Tibial nerve (tissue), 4 donors: ENCODE results near the gene LMNTD1. TPM values are rescaled to one million over a fixed set of nuclear protein-coding genes. Genes with fewer than 3 reads are reported as not detected.

ENCODE experiments used
- DNase-seq, 2 donors: peaks; one replicate each; pipeline ENCODE4 v3.0.0-alpha.2; 2019; ENCODE audit warnings: low spot score in 2 of 2
- H3K27ac ChIP-seq, 4 donors: fragments of 200-600 bp; sonication (generic) in 3 of 4; one replicate each; pipeline ENCODE4 v1.5.1; 2017 to 2019; ENCODE audit warnings: mild to moderate bottlenecking in 1 of 4
- H3K27me3 ChIP-seq, 2 donors: fragments of 200-600 bp; sonication (generic) in 1 of 2; one replicate each; pipeline versions ENCODE4 v1.5.1 to v1.6.0; 2017 to 2019
- H3K36me3 ChIP-seq, 3 donors: fragments of 200-600 bp; sonication (generic); one replicate each; pipeline ENCODE4 v1.5.1; 2018 to 2019
- H3K4me1 ChIP-seq, 4 donors: fragments of 200-600 bp; sonication (generic) in 3 of 4; one replicate each; pipeline ENCODE4 v1.5.1; 2017 to 2019
- H3K4me3 ChIP-seq, 4 donors: fragments of 200-600 bp; sonication (generic) in 3 of 4; one replicate each; pipeline ENCODE4 v1.5.1; 2017 to 2019; ENCODE audit warnings: mild to moderate bottlenecking in 1 of 4, moderate library complexity in 1 of 4
- H3K9me3 ChIP-seq, 4 donors: fragments of 200-600 bp; sonication (generic) in 3 of 4; one replicate each; pipeline ENCODE4 v1.5.1; 2017 to 2019
- CTCF ChIP-seq, 5 experiments: fragments of 200-600 bp in 3 of 5; fragments of 450-650 bp in 2 of 5; sonication (generic) in 3 of 5; IDR thresholded peaks; one replicate each; pipeline ENCODE4 v1.5.1; 2016 to 2019; ENCODE audit warnings: antibody characterized with exemption in 5 of 5, mild to moderate bottlenecking in 3 of 5, moderate library complexity in 2 of 5
- EP300 ChIP-seq, 2 donors: sonication (generic); formaldehyde crosslinking; IDR thresholded peaks; one replicate each; pipeline ENCODE4 v1.6.1; 2017; ENCODE audit warnings: antibody characterized with exemption in 2 of 2, mild to moderate bottlenecking in 1 of 2
- POLR2A ChIP-seq, 2 donors: fragments of 450-650 bp; IDR thresholded peaks; one replicate each; pipeline ENCODE4 v1.6.1; 2017; ENCODE audit warnings: antibody characterized with exemption in 2 of 2, mild to moderate bottlenecking in 2 of 2, moderate library complexity in 2 of 2
- WGBS, 2 donors: methylation state at CpG; one replicate each; pipeline ENCODE4 v1.1.5; 2018; 5-methylcytosine and 5-hydroxymethylcytosine counted together
- total RNA-seq, 4 donors: library from RNA; depleted of rRNA; stranded (reverse); fragments of >200 nt; gene quantifications; one replicate each; pipeline ENCODE4 v1.1.0, GENCODE V29; 2016

LMNTD1 gene
- total RNA-seq, 4 donors from 2014 or later = not detected

DNA sequence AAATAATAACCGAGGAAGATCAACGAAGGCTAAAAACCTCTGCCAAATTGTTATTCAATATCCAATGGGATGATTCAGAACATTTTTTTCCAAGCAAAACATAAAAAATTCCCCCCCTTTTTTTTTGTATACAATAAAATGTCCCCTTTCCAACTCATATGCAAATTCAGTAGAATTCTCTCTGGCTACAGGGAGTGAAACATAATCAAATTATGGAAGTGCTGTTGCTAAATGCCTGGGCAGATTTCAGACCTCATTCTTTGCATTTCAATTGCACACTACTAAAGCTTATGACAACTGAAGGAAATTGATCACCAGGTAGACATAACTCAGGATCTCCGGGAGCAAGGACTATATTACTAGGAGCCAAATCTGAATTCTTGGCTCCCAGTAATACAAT, 51.0 kb downstream of the LMNTD1 start:
- no peak overlapping the region for H3K4me3 ChIP-seq
- no peaks in the 10 kb centered on the region for H3K4me1 ChIP-seq
- H3K9me3 ChIP-seq = peaks cover 0 to 18% (median 0%) of the 10 kb centered on the region in 4 donors
- 72 to 82% methylated on average over 3 of the region's 3 CpGs for WGBS, 2 donors
- TF ChIP-seq EP300 (IDR thresholded peaks at IDR 0.05) = no peak
- no peak for TF ChIP-seq POLR2A (IDR thresholded peaks at IDR 0.05)
- no peak for TF ChIP-seq CTCF (IDR thresholded peaks at IDR 0.05)
- no peak overlapping the region for H3K27ac ChIP-seq
- no peaks in the 10 kb centered on the region for H3K27me3 ChIP-seq
- DNase-seq = no peak
- H3K36me3 ChIP-seq = no peaks in the 10 kb centered on the region

DNA sequence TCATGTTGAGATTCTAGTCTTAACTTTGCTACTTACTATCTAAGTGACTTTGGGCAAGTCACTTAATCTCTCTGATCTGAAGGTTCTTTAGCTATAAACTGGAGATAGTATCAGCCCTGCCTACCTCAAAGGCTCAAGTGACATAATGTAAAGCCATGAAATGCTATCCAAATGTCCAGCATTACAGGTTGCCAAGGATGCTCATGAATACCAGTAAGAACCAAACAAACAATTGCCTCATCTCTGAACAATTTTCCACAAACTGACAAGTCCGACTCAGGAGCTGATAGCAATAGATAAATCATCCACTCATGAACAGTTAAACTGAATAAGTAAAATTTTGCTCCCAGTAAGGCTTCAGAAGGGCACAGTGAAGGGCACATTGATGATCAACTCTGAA, 51.5 kb downstream of the LMNTD1 start:
- DNase-seq = no peak
- WGBS, 2 donors = 35 to 53% methylated on average over 1 of the region's 1 CpG
- TF ChIP-seq EP300 (IDR thresholded peaks at IDR 0.05) (no peak), POLR2A (IDR thresholded peaks at IDR 0.05) (no peak), CTCF (IDR thresholded peaks at IDR 0.05) (no peak)

DNA sequence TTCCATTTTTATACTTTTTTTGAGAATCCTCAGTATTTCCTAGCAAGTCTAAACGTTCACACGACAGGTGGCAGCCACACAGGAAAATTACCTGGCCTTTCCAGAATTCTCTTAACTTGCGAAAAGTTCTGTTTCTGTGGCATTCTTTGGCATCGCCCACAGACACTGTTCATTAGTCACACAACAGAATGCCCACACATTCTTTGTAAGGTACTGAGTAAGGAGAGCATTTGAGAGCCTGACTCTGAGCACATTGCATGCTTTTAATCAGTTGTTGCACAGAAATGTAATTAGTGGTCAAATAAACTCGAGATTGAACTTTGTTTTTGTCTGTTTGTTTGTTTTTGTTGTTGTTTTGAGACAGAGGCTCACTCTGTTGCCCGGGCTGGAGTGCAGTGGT, 52.4 kb downstream of the LMNTD1 start:
- WGBS, 2 donors = 80 to 82% methylated on average over 6 of the region's 6 CpGs
- TF ChIP-seq POLR2A (IDR thresholded peaks at IDR 0.05) (no peak), CTCF (IDR thresholded peaks at IDR 0.05) (no peak)
- DNase-seq = no peak
- H3K36me3 ChIP-seq = no peaks in the 10 kb centered on the region
- peaks cover 0 to 11% (median 3%) of the 10 kb centered on the region in 4 donors for H3K4me1 ChIP-seq
- no peak overlapping the region for H3K27ac ChIP-seq
- H3K4me3 ChIP-seq = no peak overlapping the region
- H3K9me3 ChIP-seq = peaks cover 0 to 18% (median 0%) of the 10 kb centered on the region in 4 donors
- no peaks in the 10 kb centered on the region for H3K27me3 ChIP-seq

More for the DNA sequence above, 51.5 kb downstream of the LMNTD1 start:
- H3K4me1 ChIP-seq = peaks cover 0 to 2% (median 0%) of the 10 kb centered on the region in 4 donors
- H3K36me3 ChIP-seq = no peaks in the 10 kb centered on the region
- no peaks in the 10 kb centered on the region for H3K27me3 ChIP-seq
- H3K9me3 ChIP-seq = peaks cover 0 to 18% (median 0%) of the 10 kb centered on the region in 4 donors
- H3K4me3 ChIP-seq = no peak overlapping the region
- no peak overlapping the region for H3K27ac ChIP-seq

DNA sequence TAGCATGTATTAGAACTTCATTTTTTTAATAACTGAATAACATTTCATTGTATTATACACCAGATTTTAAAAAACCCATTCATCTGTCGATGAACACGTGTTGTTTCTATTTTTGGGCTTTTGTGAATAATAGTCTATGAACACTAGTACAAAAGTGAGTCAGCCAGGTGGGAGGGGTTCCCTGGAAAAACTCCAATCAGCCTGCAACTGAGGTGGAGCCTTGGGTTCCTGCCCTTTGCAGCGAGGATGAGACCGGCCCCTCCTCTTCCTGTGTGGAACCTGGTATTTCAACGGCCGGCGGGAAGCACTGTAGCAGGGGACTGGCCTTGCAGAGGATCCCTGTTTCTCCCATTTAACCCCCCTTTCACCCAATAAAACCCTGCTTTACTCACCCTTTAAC, 56.1 kb downstream of the LMNTD1 start:
- no peak for DNase-seq
- Histone ChIP-seq H3K9me3 (peaks cover 0 to 18% (median 0%) of the 10 kb centered on the region in 4 donors), H3K4me3 (no peak overlapping the region), H3K36me3 (no peaks in the 10 kb centered on the region), H3K27ac (no peak overlapping the region), H3K4me1 (peaks cover 0 to 19% (median 3%) of the 10 kb centered on the region in 4 donors), H3K27me3 (no peaks in the 10 kb centered on the region)
- TF ChIP-seq POLR2A (IDR thresholded peaks at IDR 0.05) = no peak
- TF ChIP-seq CTCF (IDR thresholded peaks at IDR 0.05) = no peak
- no peak for TF ChIP-seq EP300 (IDR thresholded peaks at IDR 0.05)
- WGBS, 2 donors = 53 to 68% methylated on average over 7 of the region's 7 CpGs

- TF ChIP-seq POLR2A (IDR thresholded peaks at IDR 0.05) = no peak
- no peak for TF ChIP-seq CTCF (IDR thresholded peaks at IDR 0.05)
- no peak for TF ChIP-seq EP300 (IDR thresholded peaks at IDR 0.05)
- H3K36me3 ChIP-seq = no peaks in the 10 kb centered on the region
- H3K9me3 ChIP-seq = peaks cover 0 to 18% (median 0%) of the 10 kb centered on the region in 4 donors
- H3K27me3 ChIP-seq = no peaks in the 10 kb centered on the region
- 34 to 38% methylated on average over 5 of the region's 5 CpGs for WGBS, 2 donors
- H3K27ac ChIP-seq = no peak overlapping the region
- DNase-seq = no peak
- H3K4me3 ChIP-seq = no peak overlapping the region
- peaks cover 0 to 19% (median 3%) of the 10 kb centered on the region in 4 donors for H3K4me1 ChIP-seq
These were observed 56.9 kb downstream of the LMNTD1 start for GRCh38 chr12:25496098-25496587.
